ENCODE measurements around the gene APCDD1. TPM values are rescaled to one million over a fixed set of nuclear protein-coding genes. Genes with fewer than 3 reads are reported as not detected.
"Not testable (repeated sequence)": the region's sequence is repeated elsewhere in the genome, so short reads cannot be mapped to it uniquely, and the experiment has no call there.

APCDD1 gene
- total and polyA plus RNA-seq, 2 experiments from 2014 or later: 0.31 to 1.0 TPM

GRCh38 chr18:10500038-10500437 is 45.6 kb downstream of the APCDD1 start:
- Histone ChIP-seq H3K4me3 (no peak overlapping the region), H3K27me3 (ENCODE audit: insufficient read depth) (no peaks in the 10 kb centered on the region), H3K9me2 (ENCODE audit: insufficient read depth) (no peaks in the 10 kb centered on the region), H3K4me1 (ENCODE audit: insufficient read depth) (no peaks in the 10 kb centered on the region), H3K36me3 (ENCODE audit: insufficient read depth) (no peaks in the 10 kb centered on the region), H3K79me2 (replicated peaks; ENCODE audit: insufficient read depth) (no peaks in the 10 kb centered on the region), H4K20me1 (replicated peaks; ENCODE audit: insufficient read depth) (no peaks in the 10 kb centered on the region), H3F3A (replicated peaks; ENCODE audit: low read depth) (no peaks in the 10 kb centered on the region), H2AFZ (no peak overlapping the region), H3K4me2 (no peak overlapping the region), H3K27ac (ENCODE audit: low read depth) (no peak overlapping the region)
- no peak overlapping the region for H3K27ac Mint-ChIP-seq
- no peak for ATAC-seq
- no peak overlapping the region for H3K4me3 Mint-ChIP-seq
- no peaks in the 10 kb centered on the region for H3K36me3 Mint-ChIP-seq (ENCODE audit: low read depth)
- no peaks in the 10 kb centered on the region for H3K27me3 Mint-ChIP-seq (ENCODE audit: insufficient read depth, low read depth, poor library complexity)
- H3K4me1 Mint-ChIP-seq: no peaks in the 10 kb centered on the region
- TF ChIP-seq JUNB (IDR thresholded peaks at IDR 0.05; ENCODE audit: unreplicated experiment): no peak
- TF ChIP-seq ZNF114 (CRISPR knock-in tag; IDR thresholded peaks at IDR 0.05): no peak
- TF ChIP-seq EZH2phosphoT487 (IDR thresholded peaks at IDR 0.05; ENCODE audit: unreplicated experiment): no peak
- TF ChIP-seq NANOG (IDR thresholded peaks at IDR 0.05; ENCODE audit: borderline replicate concordance): no peak
- no peak for TF ChIP-seq STAT1 (IDR thresholded peaks at IDR 0.05; ENCODE audit: unreplicated experiment)
- no peak for TF ChIP-seq ZNF331 (CRISPR knock-in tag; IDR thresholded peaks at IDR 0.05; ENCODE audit: low read depth)
- TF ChIP-seq POLR2AphosphoS5 (IDR thresholded peaks at IDR 0.05; ENCODE audit: low read depth): no peak
- TF ChIP-seq REST (IDR thresholded peaks at IDR 0.05; ENCODE audit: unreplicated experiment): no peak
- DNase-seq (ENCODE audit: low spot score): no peak
- peaks cover 4% of the 10 kb centered on the region; the same call in 1 of the 3 replicates for H3K9me3 Mint-ChIP-seq

- peaks cover 36% of the 10 kb centered on the region for H3K9me3 Mint-ChIP-seq
- H3K4me3 ChIP-seq: no peak overlapping the region
- H3K4me1 ChIP-seq (ENCODE audit: insufficient read depth): no peaks in the 10 kb centered on the region
- H4K20me1 ChIP-seq (replicated peaks; ENCODE audit: insufficient read depth): no peaks in the 10 kb centered on the region
- no peaks in the 10 kb centered on the region for H3K36me3 ChIP-seq (ENCODE audit: insufficient read depth)
- DNase-seq (ENCODE audit: low spot score) (no peak), ATAC-seq (no peak)
- H3K4me3 Mint-ChIP-seq: no peak overlapping the region
- H2AFZ ChIP-seq: no peak overlapping the region
- no peak overlapping the region for H3K4me2 ChIP-seq
- no peaks in the 10 kb centered on the region for H3K9me2 ChIP-seq (ENCODE audit: insufficient read depth)
- no peaks in the 10 kb centered on the region for H3F3A ChIP-seq (replicated peaks; ENCODE audit: low read depth)
- no peaks in the 10 kb centered on the region for H3K27me3 Mint-ChIP-seq (ENCODE audit: insufficient read depth, low read depth, poor library complexity)
- no peak overlapping the region for H3K27ac ChIP-seq (ENCODE audit: low read depth)
- H3K27ac Mint-ChIP-seq: no peak overlapping the region
- H3K36me3 Mint-ChIP-seq (ENCODE audit: low read depth): peaks cover 26% of the 10 kb centered on the region
- H3K79me2 ChIP-seq (replicated peaks; ENCODE audit: insufficient read depth): no peaks in the 10 kb centered on the region
- H3K27me3 ChIP-seq (ENCODE audit: insufficient read depth): no peaks in the 10 kb centered on the region
- no peaks in the 10 kb centered on the region for H3K4me1 Mint-ChIP-seq
- TF ChIP-seq STAT1 (IDR thresholded peaks at IDR 0.05; ENCODE audit: unreplicated experiment) (no peak), POLR2AphosphoS5 (IDR thresholded peaks at IDR 0.05; ENCODE audit: low read depth) (no peak), EZH2phosphoT487 (IDR thresholded peaks at IDR 0.05; ENCODE audit: unreplicated experiment) (no peak)
Observed at GRCh38 chr18:10504723-10505122, 50.3 kb downstream of the APCDD1 start.

GRCh38 chr18:10505892-10506291 is 51.5 kb downstream of the APCDD1 start:
- peaks cover 36% of the 10 kb centered on the region for H3K9me3 Mint-ChIP-seq
- H3K27me3 Mint-ChIP-seq (ENCODE audit: insufficient read depth, low read depth, poor library complexity); DNase-seq (ENCODE audit: low spot score); H3K9me2 ChIP-seq (ENCODE audit: insufficient read depth); H3K4me3 Mint-ChIP-seq; H3K4me1 ChIP-seq (ENCODE audit: insufficient read depth); H3K27ac Mint-ChIP-seq; ATAC-seq; H3K4me3 ChIP-seq; H3K36me3 ChIP-seq (ENCODE audit: insufficient read depth); H4K20me1 ChIP-seq (replicated peaks; ENCODE audit: insufficient read depth); H2AFZ ChIP-seq; H3K4me1 Mint-ChIP-seq; H3K27me3 ChIP-seq (ENCODE audit: insufficient read depth); H3K27ac ChIP-seq (ENCODE audit: low read depth); H3F3A ChIP-seq (replicated peaks; ENCODE audit: low read depth); H3K79me2 ChIP-seq (replicated peaks; ENCODE audit: insufficient read depth); H3K4me2 ChIP-seq: not testable (repeated sequence)
- peaks cover 26% of the 10 kb centered on the region for H3K36me3 Mint-ChIP-seq (ENCODE audit: low read depth)

Data from GM23338 (cell line).